Measurements from ENCODE around the gene SSX4B.
"Not testable (repeated sequence)": the region's sequence is repeated elsewhere in the genome, so short reads cannot be mapped to it uniquely, and the experiment has no call there.

Gene SSX4B

DNA sequence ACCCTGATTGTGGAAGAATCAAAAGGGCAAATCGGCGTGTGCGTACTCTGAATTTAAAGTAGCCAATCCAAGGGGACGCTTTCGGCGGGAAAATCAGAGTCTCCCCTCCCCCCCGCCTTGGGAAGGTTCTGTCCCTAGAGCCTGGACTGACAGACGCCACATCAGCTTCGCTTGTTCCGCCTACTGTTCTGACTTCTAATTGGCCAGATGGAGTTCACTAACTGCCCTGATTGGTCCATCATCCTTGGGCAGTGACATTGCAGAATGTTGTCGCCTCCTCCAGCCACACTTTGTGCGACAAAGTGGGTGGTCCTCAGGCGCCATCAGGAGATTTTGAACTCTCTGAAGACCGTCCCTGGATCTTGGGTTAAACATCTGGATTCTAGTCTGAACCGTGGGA, at the start of gene SSX4B:
SSX4B (minus strand) TSS at position 101 of the 400 bp plus-strand sequence. CDS start 588 bp downstream, outside the sequence.
- not testable (repeated sequence) for H3K9me3 Mint-ChIP-seq; H3K27me3 Mint-ChIP-seq (ENCODE audit: low read depth); H3K36me3 Mint-ChIP-seq (ENCODE audit: low read depth); H3K4me1 Mint-ChIP-seq; H3K27ac Mint-ChIP-seq; H3K4me3 Mint-ChIP-seq

DNA sequence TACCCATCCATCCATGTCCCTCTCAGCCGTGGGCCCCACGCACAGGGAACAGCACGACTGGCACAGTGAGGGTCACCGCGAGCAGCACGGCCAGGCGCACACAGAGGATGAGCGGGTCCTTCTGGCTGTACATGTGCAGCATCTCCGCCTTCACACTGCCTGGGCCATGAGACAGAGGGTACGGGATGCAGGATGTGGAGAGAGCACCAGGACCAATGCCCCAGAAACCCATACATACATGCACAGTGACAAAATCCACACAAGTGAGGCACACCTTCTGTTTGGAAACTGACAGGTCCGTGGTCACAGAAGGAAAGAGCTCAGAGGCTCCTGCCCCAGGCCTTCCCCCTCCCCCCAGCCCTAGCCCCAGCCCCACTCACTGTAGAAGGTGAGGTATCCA, 48.8 kb upstream of the SSX4B start:
- Mint-ChIP-seq H3K4me3 (no peak overlapping the region), H3K9me3 (peaks cover 23% of the 10 kb centered on the region), H3K27me3 (ENCODE audit: low read depth) (no peaks in the 10 kb centered on the region), H3K4me1 (peaks cover 12% of the 10 kb centered on the region), H3K36me3 (ENCODE audit: low read depth) (peaks cover 4% of the 10 kb centered on the region), H3K27ac (no peak overlapping the region)
- TF ChIP-seq, protein P1, sequence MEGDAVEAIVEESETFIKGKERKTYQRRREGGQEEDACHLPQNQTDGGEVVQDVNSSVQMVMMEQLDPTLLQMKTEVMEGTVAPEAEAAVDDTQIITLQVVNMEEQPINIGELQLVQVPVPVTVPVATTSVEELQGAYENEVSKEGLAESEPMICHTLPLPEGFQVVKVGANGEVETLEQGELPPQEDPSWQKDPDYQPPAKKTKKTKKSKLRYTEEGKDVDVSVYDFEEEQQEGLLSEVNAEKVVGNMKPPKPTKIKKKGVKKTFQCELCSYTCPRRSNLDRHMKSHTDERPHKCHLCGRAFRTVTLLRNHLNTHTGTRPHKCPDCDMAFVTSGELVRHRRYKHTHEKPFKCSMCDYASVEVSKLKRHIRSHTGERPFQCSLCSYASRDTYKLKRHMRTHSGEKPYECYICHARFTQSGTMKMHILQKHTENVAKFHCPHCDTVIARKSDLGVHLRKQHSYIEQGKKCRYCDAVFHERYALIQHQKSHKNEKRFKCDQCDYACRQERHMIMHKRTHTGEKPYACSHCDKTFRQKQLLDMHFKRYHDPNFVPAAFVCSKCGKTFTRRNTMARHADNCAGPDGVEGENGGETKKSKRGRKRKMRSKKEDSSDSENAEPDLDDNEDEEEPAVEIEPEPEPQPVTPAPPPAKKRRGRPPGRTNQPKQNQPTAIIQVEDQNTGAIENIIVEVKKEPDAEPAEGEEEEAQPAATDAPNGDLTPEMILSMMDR (IDR thresholded peaks at IDR 0.05; ENCODE audit: unreplicated experiment in 3 of 3): no peak

DNA sequence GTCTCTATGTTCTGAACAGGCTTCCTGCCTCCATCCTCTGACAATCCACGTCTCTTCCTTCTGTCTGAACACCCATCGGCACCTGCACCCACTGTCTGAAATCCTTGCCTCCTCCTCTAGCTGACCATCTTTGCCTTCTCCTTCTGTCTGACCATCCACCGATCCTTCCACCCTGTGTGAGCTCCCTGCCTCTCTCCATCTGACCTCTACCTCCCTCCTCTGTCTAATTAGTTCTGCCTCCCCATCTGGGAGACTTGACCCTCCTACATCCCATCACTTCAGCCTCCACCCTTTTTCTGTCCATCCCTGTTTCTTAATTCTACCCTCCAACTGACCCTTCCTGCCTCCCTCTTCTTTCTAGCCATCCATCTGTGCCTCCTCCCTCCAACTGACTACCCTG, 48.3 kb upstream of the SSX4B start:
- Mint-ChIP-seq H3K4me1 (peaks cover 7% of the 10 kb centered on the region), H3K4me3 (no peak overlapping the region), H3K27me3 (ENCODE audit: low read depth) (no peaks in the 10 kb centered on the region)

GRCh38 chrX:48459483-48459882, 47.7 kb upstream of the SSX4B start:
- TF ChIP-seq, protein P1 (IDR thresholded peaks at IDR 0.05; ENCODE audit: unreplicated experiment in 3 of 3): no peak
- Mint-ChIP-seq H3K27ac (no peak overlapping the region), H3K4me3 (no peak overlapping the region), H3K9me3 (peaks cover 20% of the 10 kb centered on the region), H3K27me3 (ENCODE audit: low read depth) (no peaks in the 10 kb centered on the region), H3K36me3 (ENCODE audit: low read depth) (peaks cover 4% of the 10 kb centered on the region), H3K4me1 (peaks cover 4% of the 10 kb centered on the region)

More for the DNA sequence above, 48.3 kb upstream of the SSX4B start:
- peaks cover 4% of the 10 kb centered on the region for H3K36me3 Mint-ChIP-seq (ENCODE audit: low read depth)
- peaks cover 17% of the 10 kb centered on the region for H3K9me3 Mint-ChIP-seq
- TF ChIP-seq, protein P1 (IDR thresholded peaks at IDR 0.05; ENCODE audit: unreplicated experiment in 3 of 3): no peak
- no peak overlapping the region for H3K27ac Mint-ChIP-seq

- no peak overlapping the region for H3K4me3 Mint-ChIP-seq
- peaks cover 22% of the 10 kb centered on the region for H3K9me3 Mint-ChIP-seq
- H3K27me3 Mint-ChIP-seq (ENCODE audit: low read depth): no peaks in the 10 kb centered on the region
- TF ChIP-seq, protein P1 (IDR thresholded peaks at IDR 0.05; ENCODE audit: unreplicated experiment in 3 of 3): no peak
- H3K27ac Mint-ChIP-seq: no peak overlapping the region
- H3K4me1 Mint-ChIP-seq: no peaks in the 10 kb centered on the region
- peaks cover 4% of the 10 kb centered on the region for H3K36me3 Mint-ChIP-seq (ENCODE audit: low read depth)
Measured at GRCh38 chrX:48458711-48459110, 47.0 kb upstream of the SSX4B start.

GRCh38 chrX:48456628-48457331, 45.0 kb upstream of the SSX4B start:
- Mint-ChIP-seq H3K27ac (no peak overlapping the region), H3K36me3 (ENCODE audit: low read depth) (peaks cover 4% of the 10 kb centered on the region), H3K4me1 (no peaks in the 10 kb centered on the region), H3K9me3 (peaks cover 22% of the 10 kb centered on the region), H3K4me3 (no peak overlapping the region), H3K27me3 (ENCODE audit: low read depth) (no peaks in the 10 kb centered on the region)
- TF ChIP-seq, protein P1 (IDR thresholded peaks at IDR 0.05; ENCODE audit: unreplicated experiment in 3 of 3): no peak

Data from nephron (organoid).